GM10847 (cell line): Measurements from ENCODE around the gene HNF1B.

Experiments
- POLR2A ChIP-seq: IDR thresholded peaks from 2 replicates; pipeline ENCODE4 v1.6.1; 2011; ENCODE audit not compliant: insufficient read length; ENCODE audit errors: extremely low read depth

Gene HNF1B

DNA sequence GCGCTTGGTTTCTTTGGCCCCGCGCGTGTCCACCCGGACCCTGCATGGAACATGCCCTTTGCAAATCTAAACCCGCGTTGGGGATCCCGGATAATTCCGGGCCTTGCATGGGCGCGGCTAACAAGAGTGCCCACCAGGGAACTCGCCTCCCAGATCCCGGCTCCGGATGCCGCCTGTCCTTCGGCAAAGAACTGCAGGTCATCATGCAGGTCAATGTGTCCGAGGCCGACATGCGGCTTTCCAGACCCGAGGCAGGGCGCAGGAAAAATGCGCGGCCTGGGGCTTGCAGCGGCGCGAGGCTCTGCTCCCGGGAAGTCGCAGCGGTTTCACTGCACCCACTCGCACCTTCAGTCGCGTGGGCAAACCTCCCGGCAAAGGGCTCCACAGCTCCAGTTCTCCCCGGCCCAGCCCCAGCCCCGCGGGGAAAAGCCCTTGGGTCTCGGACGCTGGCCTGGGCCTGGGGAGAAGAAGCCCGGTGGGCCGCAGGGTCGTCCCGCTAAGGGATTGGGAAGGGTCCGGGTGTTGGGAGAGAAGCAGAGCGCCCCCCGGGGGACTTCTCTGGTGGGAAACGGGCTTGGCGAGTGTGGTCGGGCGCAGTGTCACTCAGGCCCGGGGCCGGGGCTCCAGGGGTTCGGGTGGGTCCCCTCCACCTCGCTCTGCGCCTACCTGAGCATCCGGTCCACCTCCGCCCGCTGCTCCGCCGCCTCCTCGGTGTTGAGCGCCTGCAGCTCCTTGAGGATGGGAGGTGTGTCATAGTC is 805 bp downstream of the HNF1B start:
- no peak for TF ChIP-seq POLR2A

GRCh38 chr17:37743612-37743874 is 1.3 kb downstream of the HNF1B start:
- TF ChIP-seq POLR2A, result peak; percentile 39

GRCh38 chr17:37742762-37743611 is 1.9 kb downstream of the HNF1B start:
- TF ChIP-seq POLR2A, result no peak

- no peak for TF ChIP-seq POLR2A
These were observed 2.6 kb downstream of the HNF1B start for GRCh38 chr17:37742116-37742761.

- TF ChIP-seq POLR2A, result no peak
These were observed 3.3 kb downstream of the HNF1B start for GRCh38 chr17:37741341-37742115.

DNA sequence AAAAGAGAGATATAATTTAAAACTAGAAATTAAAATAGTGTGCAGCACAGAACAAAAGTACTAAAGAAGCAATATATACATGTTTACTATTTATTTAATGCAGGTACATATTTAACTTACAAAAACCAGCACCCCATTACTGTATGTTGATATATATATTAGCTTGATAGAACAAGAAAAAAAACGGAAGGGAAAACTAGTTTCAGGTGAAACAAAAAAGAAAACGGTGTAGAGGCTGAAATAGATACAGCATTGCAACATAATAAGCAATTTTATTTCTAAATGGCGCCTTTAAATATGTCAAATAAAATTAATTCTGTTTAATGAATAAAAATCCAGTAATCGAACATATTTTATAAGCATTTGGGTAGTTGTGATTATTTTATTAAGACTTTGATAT is 3.9 kb downstream of the HNF1B start:
- TF ChIP-seq POLR2A, result no peak

DNA sequence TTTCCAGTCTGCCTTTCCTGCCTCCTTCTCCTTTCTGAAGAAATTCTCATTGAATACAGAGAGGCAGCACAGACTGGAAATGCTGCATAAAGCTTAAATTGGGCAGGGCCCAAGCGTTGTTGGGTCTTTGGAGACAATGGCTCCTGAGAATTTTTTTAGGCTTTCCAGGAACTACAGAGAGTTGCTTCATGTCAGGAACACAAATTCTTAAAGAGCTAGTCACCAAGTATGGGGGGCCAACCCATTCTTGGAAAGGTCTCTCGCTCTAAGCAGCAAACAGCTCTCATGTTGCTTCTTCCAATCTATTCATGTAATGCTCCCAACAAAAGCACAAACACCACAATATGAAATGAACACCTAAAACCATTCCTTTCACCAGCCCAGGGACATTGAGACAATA is 6.9 kb downstream of the HNF1B start:
- TF ChIP-seq POLR2A, result no peak

DNA sequence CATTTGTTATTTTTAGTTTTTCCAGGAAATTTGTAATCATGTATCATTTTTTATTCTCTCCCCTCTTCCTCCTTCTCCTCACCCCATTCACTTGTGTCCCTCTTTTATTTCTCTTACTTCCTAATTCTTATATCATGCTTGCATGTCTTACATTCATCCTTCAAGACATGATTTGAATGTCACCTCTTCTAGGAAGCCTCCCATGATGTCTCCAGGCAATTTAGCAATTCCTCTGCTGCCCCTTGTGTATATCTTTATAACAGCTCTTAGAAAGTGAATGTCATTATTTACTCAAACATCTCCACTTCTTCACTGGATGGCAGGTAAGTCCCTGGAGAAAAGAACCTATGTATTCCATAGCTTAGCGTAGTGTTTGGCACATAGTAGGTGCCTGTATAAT is 7.8 kb downstream of the HNF1B start:
- TF ChIP-seq POLR2A, result no peak

- no peak for TF ChIP-seq POLR2A
These were observed 8.4 kb downstream of the HNF1B start for GRCh38 chr17:37736428-37736827.

DNA sequence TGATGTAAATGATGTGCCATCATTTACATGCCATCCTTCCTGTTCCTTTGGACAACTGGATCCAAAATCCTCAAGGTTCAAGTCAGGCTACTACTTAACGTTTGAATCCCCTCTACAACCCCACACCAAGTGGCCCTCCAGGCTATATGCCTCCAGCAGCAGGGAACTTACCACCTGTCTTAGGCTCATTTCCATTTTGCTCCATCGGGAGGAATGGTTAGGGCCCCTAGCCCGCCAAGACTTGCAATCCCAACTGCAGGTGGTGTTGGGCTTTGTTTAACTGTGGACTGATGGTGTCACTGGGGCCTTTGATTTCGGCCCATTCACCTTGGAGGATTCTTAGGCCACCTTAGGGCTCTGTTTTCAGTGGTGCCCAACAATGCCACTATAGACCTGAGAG is 9.7 kb downstream of the HNF1B start:
- no peak for TF ChIP-seq POLR2A

- no peak for TF ChIP-seq POLR2A
These were observed 12.5 kb downstream of the HNF1B start for GRCh38 chr17:37732316-37732715.

DNA sequence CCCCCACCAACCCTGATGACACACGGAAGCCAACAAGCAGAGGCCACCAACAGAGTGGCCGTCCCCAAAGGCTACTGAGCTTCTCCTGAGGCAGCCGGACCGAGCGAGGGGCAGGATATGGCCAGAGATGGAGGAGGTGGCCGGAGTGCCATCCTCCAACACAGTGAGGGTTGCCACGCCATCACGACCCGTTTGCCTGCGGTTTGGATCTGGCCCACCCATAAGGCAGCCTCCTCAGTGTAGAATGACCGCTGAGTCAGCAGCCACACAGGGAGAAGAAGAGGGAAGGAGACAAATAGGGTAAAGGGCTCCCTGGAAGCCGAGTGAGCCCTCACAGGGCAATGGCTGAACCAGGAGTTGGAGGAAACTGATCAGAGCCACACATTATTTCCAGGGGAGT is 13.8 kb downstream of the HNF1B start:
- no peak for TF ChIP-seq POLR2A

DNA sequence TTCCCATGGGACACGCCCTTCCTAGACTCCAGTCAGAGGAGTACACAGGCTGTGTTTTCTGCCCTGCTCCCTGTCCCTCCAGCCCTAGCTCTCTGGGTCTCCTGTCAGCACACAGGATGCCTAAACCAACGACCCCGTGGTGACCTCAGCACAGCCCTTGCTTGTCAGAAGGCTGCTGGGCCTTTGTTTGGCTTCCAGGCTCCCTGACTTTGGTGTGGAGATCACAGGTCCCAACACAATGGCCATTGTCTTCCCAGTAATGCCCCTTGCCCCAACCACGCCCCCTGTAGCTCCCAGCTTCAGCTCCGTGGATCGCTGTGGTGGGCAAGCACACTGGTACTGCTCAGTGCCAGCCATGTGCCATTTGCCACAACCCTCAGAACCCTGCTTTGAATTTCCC is 15.0 kb downstream of the HNF1B start:
- no peak for TF ChIP-seq POLR2A

DNA sequence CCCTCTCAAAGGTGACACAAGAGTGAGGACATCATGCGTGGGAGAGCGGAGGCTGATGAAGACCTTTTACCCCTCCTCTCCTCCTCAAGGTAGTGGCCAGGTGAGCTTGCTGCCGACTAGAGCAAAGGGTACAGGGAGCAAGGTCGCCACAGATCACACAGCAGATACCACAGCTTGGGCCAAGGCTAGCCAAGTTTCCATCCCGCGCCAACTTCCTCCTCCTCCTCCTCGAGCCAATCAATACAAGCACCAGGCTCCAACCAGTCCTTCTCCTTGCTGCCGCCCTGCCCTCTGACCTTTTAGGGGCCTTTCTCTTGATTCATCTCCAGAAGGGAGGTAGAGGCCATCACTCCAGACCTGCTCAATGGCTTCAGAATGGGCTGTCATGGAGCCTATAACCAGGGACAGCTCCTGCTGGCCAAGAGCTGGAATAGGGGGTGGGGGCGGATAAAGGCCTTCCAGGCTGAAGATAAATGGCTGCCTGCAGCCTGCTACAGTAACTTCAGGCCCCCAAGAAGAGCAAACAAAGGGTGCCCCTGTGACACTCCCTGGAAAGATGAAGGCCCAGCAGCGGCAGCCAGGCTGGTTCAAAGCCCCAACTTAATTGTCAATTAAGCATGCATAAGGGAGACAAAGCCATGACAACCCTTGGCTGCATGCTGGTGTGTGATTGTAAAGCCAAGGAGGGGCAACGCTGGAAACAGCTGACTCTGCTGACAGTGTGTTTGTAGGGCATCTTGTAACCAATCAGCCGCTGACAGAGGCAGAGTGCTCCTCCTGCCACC is 17.8 kb downstream of the HNF1B start:
- no peak for TF ChIP-seq POLR2A

- TF ChIP-seq POLR2A, result no peak
These were observed 18.6 kb downstream of the HNF1B start for GRCh38 chr17:37726248-37726647.
